ENCODE measurements around the gene EPB41L3. TPM values are rescaled to one million over a fixed set of nuclear protein-coding genes. Genes with fewer than 3 reads are reported as not detected.

EPB41L3 gene
- total and polyA plus RNA-seq, 2 experiments from 2014 or later, result 20.8 to 24.5 TPM

GRCh38 chr18:5481621-5482020 is 62.2 kb downstream of the EPB41L3 start:
- no peak for DNase-seq (ENCODE audit: low spot score)
- Histone ChIP-seq H3K9me2 (replicated peaks; ENCODE audit: insufficient read depth) (no peaks in the 10 kb centered on the region), H3K9me3 (ENCODE audit: low read depth) (no peaks in the 10 kb centered on the region), H3K27ac (no peak overlapping the region), H3K4me2 (no peak overlapping the region), H3K4me3 (no peak overlapping the region), H3K79me2 (no peaks in the 10 kb centered on the region), H3K27me3 (no peaks in the 10 kb centered on the region), H4K20me1 (ENCODE audit: insufficient read depth, poor library complexity, severe bottlenecking) (no peaks in the 10 kb centered on the region), H2AFZ (no peak overlapping the region), H3K36me3 (replicated peaks; ENCODE audit: insufficient read depth, low read depth) (no peaks in the 10 kb centered on the region), H3K4me1 (ENCODE audit: insufficient read depth) (no peaks in the 10 kb centered on the region)
- WGBS (ENCODE audit: low lambda C conversion rate, missing lambda C conversion rate), result 97% methylated on average over 5 of the region's 5 CpGs
- TF ChIP-seq, protein P1, sequence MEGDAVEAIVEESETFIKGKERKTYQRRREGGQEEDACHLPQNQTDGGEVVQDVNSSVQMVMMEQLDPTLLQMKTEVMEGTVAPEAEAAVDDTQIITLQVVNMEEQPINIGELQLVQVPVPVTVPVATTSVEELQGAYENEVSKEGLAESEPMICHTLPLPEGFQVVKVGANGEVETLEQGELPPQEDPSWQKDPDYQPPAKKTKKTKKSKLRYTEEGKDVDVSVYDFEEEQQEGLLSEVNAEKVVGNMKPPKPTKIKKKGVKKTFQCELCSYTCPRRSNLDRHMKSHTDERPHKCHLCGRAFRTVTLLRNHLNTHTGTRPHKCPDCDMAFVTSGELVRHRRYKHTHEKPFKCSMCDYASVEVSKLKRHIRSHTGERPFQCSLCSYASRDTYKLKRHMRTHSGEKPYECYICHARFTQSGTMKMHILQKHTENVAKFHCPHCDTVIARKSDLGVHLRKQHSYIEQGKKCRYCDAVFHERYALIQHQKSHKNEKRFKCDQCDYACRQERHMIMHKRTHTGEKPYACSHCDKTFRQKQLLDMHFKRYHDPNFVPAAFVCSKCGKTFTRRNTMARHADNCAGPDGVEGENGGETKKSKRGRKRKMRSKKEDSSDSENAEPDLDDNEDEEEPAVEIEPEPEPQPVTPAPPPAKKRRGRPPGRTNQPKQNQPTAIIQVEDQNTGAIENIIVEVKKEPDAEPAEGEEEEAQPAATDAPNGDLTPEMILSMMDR (IDR thresholded peaks at IDR 0.05; ENCODE audit: poor library complexity), result no peak
- no peak for TF ChIP-seq EZH2phosphoT487 (IDR thresholded peaks at IDR 0.05; ENCODE audit: low read depth, severe bottlenecking, unreplicated experiment)
- no peak for TF ChIP-seq EZH2 (IDR thresholded peaks at IDR 0.05; ENCODE audit: borderline replicate concordance)

- DNase-seq (ENCODE audit: low spot score), result no peak
- Histone ChIP-seq H3K79me2 (no peaks in the 10 kb centered on the region), H3K4me1 (ENCODE audit: insufficient read depth) (no peaks in the 10 kb centered on the region), H3K4me2 (no peak overlapping the region), H4K20me1 (ENCODE audit: insufficient read depth, poor library complexity, severe bottlenecking) (no peaks in the 10 kb centered on the region), H3K9me2 (replicated peaks; ENCODE audit: insufficient read depth) (no peaks in the 10 kb centered on the region), H3K4me3 (no peak overlapping the region), H3K27me3 (no peaks in the 10 kb centered on the region), H3K27ac (no peak overlapping the region), H3K9me3 (ENCODE audit: low read depth) (no peaks in the 10 kb centered on the region), H3K36me3 (replicated peaks; ENCODE audit: insufficient read depth, low read depth) (no peaks in the 10 kb centered on the region), H2AFZ (no peak overlapping the region)
- TF ChIP-seq EZH2phosphoT487 (IDR thresholded peaks at IDR 0.05; ENCODE audit: low read depth, severe bottlenecking, unreplicated experiment), result no peak
- TF ChIP-seq EZH2 (IDR thresholded peaks at IDR 0.05; ENCODE audit: borderline replicate concordance), result no peak
- TF ChIP-seq, protein P1 (IDR thresholded peaks at IDR 0.05; ENCODE audit: poor library complexity), result no peak
- 59% methylated on average over 4 of the region's 4 CpGs for WGBS (ENCODE audit: low lambda C conversion rate, missing lambda C conversion rate)
Observed at GRCh38 chr18:5478261-5478660, 65.5 kb downstream of the EPB41L3 start.

GRCh38 chr18:5476961-5477800 is 66.6 kb downstream of the EPB41L3 start:
- TF ChIP-seq EZH2 (IDR thresholded peaks at IDR 0.05; ENCODE audit: borderline replicate concordance) (no peak), EZH2phosphoT487 (IDR thresholded peaks at IDR 0.05; ENCODE audit: low read depth, severe bottlenecking, unreplicated experiment) (no peak)
- TF ChIP-seq, protein P1 (IDR thresholded peaks at IDR 0.05; ENCODE audit: poor library complexity), result no peak
- H3K79me2 ChIP-seq, result no peaks in the 10 kb centered on the region
- no peaks in the 10 kb centered on the region for H3K9me2 ChIP-seq (replicated peaks; ENCODE audit: insufficient read depth)
- WGBS (ENCODE audit: low lambda C conversion rate, missing lambda C conversion rate), result 82% methylated on average over 6 of the region's 6 CpGs
- H3K27ac ChIP-seq, result no peak overlapping the region
- no peaks in the 10 kb centered on the region for H4K20me1 ChIP-seq (ENCODE audit: insufficient read depth, poor library complexity, severe bottlenecking)
- H3K9me3 ChIP-seq (ENCODE audit: low read depth), result no peaks in the 10 kb centered on the region
- no peak for DNase-seq (ENCODE audit: low spot score)
- H3K4me1 ChIP-seq (ENCODE audit: insufficient read depth), result no peaks in the 10 kb centered on the region
- no peak overlapping the region for H3K4me3 ChIP-seq
- H3K27me3 ChIP-seq, result no peaks in the 10 kb centered on the region
- H2AFZ ChIP-seq, result no peak overlapping the region
- H3K36me3 ChIP-seq (replicated peaks; ENCODE audit: insufficient read depth, low read depth), result no peaks in the 10 kb centered on the region
- no peak overlapping the region for H3K4me2 ChIP-seq
